Kidney capillary endothelial cell (primary cell): ENCODE results near the gene OSBPL5.

Experiments
- DNase-seq: peaks from one replicate; pipeline ENCODE4 v3.0.0-alpha.2; 2018; ENCODE audit warnings: low spot score

Gene OSBPL5

GRCh38 chr11:3099178-3099577, 65.9 kb downstream of the OSBPL5 start:
- no peak for DNase-seq

- no peak for DNase-seq
Measured at GRCh38 chr11:3096909-3097530, 68.1 kb downstream of the OSBPL5 start.

GRCh38 chr11:3095712-3096361, 69.3 kb downstream of the OSBPL5 start:
- DNase-seq: peak; percentile 92

- no peak for DNase-seq
Measured at GRCh38 chr11:3094223-3094824, 70.8 kb downstream of the OSBPL5 start.

GRCh38 chr11:3093281-3094191, 71.6 kb downstream of the OSBPL5 start:
- DNase-seq: no peak

- no peak for DNase-seq
Measured at GRCh38 chr11:3092603-3093141, 72.4 kb downstream of the OSBPL5 start.

GRCh38 chr11:3091846-3092602, 73.1 kb downstream of the OSBPL5 start:
- DNase-seq: peak; percentile 46

GRCh38 chr11:3091081-3091845, 73.8 kb downstream of the OSBPL5 start:
- no peak for DNase-seq

GRCh38 chr11:3090096-3090901, 74.8 kb downstream of the OSBPL5 start:
- DNase-seq: no peak

- no peak for DNase-seq
Measured at GRCh38 chr11:3089236-3090061, 75.7 kb downstream of the OSBPL5 start.

- DNase-seq: no peak
Measured at GRCh38 chr11:3088806-3089205, 76.3 kb downstream of the OSBPL5 start.

- no peak for DNase-seq
Measured at GRCh38 chr11:3087821-3088800, 77.0 kb downstream of the OSBPL5 start.

- no peak for DNase-seq
Measured at GRCh38 chr11:3087373-3087772, 77.7 kb downstream of the OSBPL5 start.

GRCh38 chr11:3086671-3087150, 78.4 kb downstream of the OSBPL5 start:
- no peak for DNase-seq

GRCh38 chr11:3086114-3086513, 79.0 kb downstream of the OSBPL5 start:
- no peak for DNase-seq

- DNase-seq: no peak
Measured at GRCh38 chr11:3085052-3085451, 80.1 kb downstream of the OSBPL5 start.

GRCh38 chr11:3083321-3083720, 81.8 kb downstream of the OSBPL5 start:
- DNase-seq: no peak

- DNase-seq: no peak
Measured at GRCh38 chr11:3081386-3081751, 83.7 kb downstream of the OSBPL5 start.
